ENCODE measurements around the gene FHIP2A.

FHIP2A gene

GRCh38 chr10:114823077-114823463 is 1.5 kb downstream of the FHIP2A start:
- H2AFZ ChIP-seq (ENCODE audit: low read depth) = 0 out of 2 replicates have a peak overlapping the region, but pooled peaks have one; percentile 75
- peak overlapping the region; percentile 87 for H3K9ac ChIP-seq

GRCh38 chr10:114824391-114824790 is 2.8 kb downstream of the FHIP2A start:
- Histone ChIP-seq H3K36me3 (ENCODE audit: insufficient read depth) (no peaks in the 10 kb centered on the region), H3K4me1 (ENCODE audit: low read depth, poor library complexity, severe bottlenecking) (peaks cover 19% of the 10 kb centered on the region), H3K27ac (no peak overlapping the region), H3K79me2 (ENCODE audit: insufficient read depth, low read depth) (peaks cover 54% of the 10 kb centered on the region), H3K9ac (no peak overlapping the region), H4K20me1 (ENCODE audit: insufficient read depth) (no peaks in the 10 kb centered on the region), H3K4me3 (IDR thresholded peaks at IDR 0.05; ENCODE audit: insufficient read depth, low read depth, low read length) (no peak overlapping the region), H3K27me3 (ENCODE audit: insufficient read depth, low read depth) (no peaks in the 10 kb centered on the region), H2AFZ (ENCODE audit: low read depth) (no peak overlapping the region), H3K4me2 (no peak overlapping the region)
- TF ChIP-seq CTCF (conservative IDR thresholded peaks at IDR 0.05; ENCODE audit: low read depth, low read length) = no peak

More at GRCh38 chr10:114823077-114823463, 1.5 kb downstream of the FHIP2A start:
- Histone ChIP-seq H3K79me2 (ENCODE audit: insufficient read depth, low read depth) (peaks cover 49% of the 10 kb centered on the region), H3K27ac (peak overlapping the region; percentile 94), H3K4me1 (ENCODE audit: low read depth, poor library complexity, severe bottlenecking) (peaks cover 19% of the 10 kb centered on the region), H3K36me3 (ENCODE audit: insufficient read depth) (no peaks in the 10 kb centered on the region), H4K20me1 (ENCODE audit: insufficient read depth) (no peaks in the 10 kb centered on the region), H3K27me3 (ENCODE audit: insufficient read depth, low read depth) (no peaks in the 10 kb centered on the region), H3K4me2 (peak overlapping the region; percentile 85), H3K4me3 (IDR thresholded peaks at IDR 0.05; ENCODE audit: insufficient read depth, low read depth, low read length) (no peak overlapping the region)
- no peak for TF ChIP-seq CTCF (conservative IDR thresholded peaks at IDR 0.05; ENCODE audit: low read depth, low read length)

- Histone ChIP-seq H3K4me2 (no peak overlapping the region), H3K27me3 (ENCODE audit: insufficient read depth, low read depth) (no peaks in the 10 kb centered on the region), H3K79me2 (ENCODE audit: insufficient read depth, low read depth) (peaks cover 54% of the 10 kb centered on the region), H3K4me3 (IDR thresholded peaks at IDR 0.05; ENCODE audit: insufficient read depth, low read depth, low read length) (no peak overlapping the region), H3K36me3 (ENCODE audit: insufficient read depth) (no peaks in the 10 kb centered on the region), H3K9ac (no peak overlapping the region), H3K4me1 (ENCODE audit: low read depth, poor library complexity, severe bottlenecking) (peaks cover 19% of the 10 kb centered on the region), H2AFZ (ENCODE audit: low read depth) (no peak overlapping the region), H3K27ac (no peak overlapping the region), H4K20me1 (ENCODE audit: insufficient read depth) (no peaks in the 10 kb centered on the region)
- TF ChIP-seq CTCF (conservative IDR thresholded peaks at IDR 0.05; ENCODE audit: low read depth, low read length) = no peak
These were observed 4.1 kb downstream of the FHIP2A start for GRCh38 chr10:114825513-114826253.

- H2AFZ ChIP-seq (ENCODE audit: low read depth) = no peak overlapping the region
- H3K4me2 ChIP-seq = no peak overlapping the region
- no peak overlapping the region for H3K27ac ChIP-seq
- TF ChIP-seq CTCF (conservative IDR thresholded peaks at IDR 0.05; ENCODE audit: low read depth, low read length) = no peak
- H3K9ac ChIP-seq = no peak overlapping the region
- no peaks in the 10 kb centered on the region for H3K27me3 ChIP-seq (ENCODE audit: insufficient read depth, low read depth)
- H4K20me1 ChIP-seq (ENCODE audit: insufficient read depth) = no peaks in the 10 kb centered on the region
- H3K4me1 ChIP-seq (ENCODE audit: low read depth, poor library complexity, severe bottlenecking) = peaks cover 9% of the 10 kb centered on the region
- H3K4me3 ChIP-seq (IDR thresholded peaks at IDR 0.05; ENCODE audit: insufficient read depth, low read depth, low read length) = no peak overlapping the region
- no peaks in the 10 kb centered on the region; the same call in 1 of the 2 replicates for H3K36me3 ChIP-seq (ENCODE audit: insufficient read depth)
- peaks cover 34% of the 10 kb centered on the region for H3K79me2 ChIP-seq (ENCODE audit: insufficient read depth, low read depth)
These were observed 7.8 kb downstream of the FHIP2A start for GRCh38 chr10:114829160-114829909.
